GM18861 (cell line): ENCODE results near the gene NDEL1.

Experiments
- ATAC-seq: cut with Tn5 transposase; IDR thresholded peaks from one replicate; pipeline ENCODE4 v1.9.1; 2021; ENCODE audit not compliant: unreplicated experiment

Gene NDEL1

GRCh38 chr17:8500609-8501008 is 64.9 kb downstream of the NDEL1 start:
- ATAC-seq: no peak

GRCh38 chr17:8502126-8502525 is 66.4 kb downstream of the NDEL1 start:
- ATAC-seq: no peak

GRCh38 chr17:8503368-8503767 is 67.7 kb downstream of the NDEL1 start:
- ATAC-seq: no peak

- no peak for ATAC-seq
Measured at GRCh38 chr17:8503807-8504206, 68.1 kb downstream of the NDEL1 start.

DNA sequence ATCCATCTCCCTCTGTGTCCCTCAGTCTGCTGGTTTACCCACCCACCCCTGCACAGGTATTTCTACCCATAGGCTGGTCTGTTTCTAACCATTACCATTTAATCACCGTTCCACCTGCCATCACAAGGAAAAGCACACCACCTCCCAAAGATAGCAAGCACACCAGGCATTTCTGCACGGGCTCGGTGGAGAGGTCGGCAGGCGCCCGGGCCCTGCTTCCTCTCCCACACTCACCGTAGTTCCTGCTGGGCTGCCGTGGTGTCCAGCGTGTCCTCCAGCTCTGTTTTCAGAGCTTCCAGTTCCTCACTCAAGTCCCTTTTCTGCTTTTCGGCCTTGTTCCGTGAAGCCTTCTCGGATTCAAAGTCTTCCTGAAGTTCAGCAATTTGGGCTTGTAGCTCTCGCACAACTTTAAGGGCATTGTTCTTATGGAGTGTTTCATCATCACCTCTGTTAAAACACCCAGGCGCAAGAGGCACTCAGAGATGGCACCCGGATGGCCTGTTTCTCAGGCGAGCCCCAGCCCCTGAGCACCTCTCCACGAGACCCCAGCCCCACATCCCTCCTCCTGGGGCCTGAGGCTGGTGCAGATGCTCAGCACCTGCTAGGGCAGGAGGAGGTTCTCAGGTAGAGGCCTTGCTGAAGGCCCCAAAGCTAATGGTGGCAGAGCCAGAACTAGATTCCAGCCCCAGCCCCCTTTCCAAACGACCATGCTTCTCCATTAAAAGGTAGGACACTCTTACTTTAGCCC is 69.0 kb downstream of the NDEL1 start:
- no peak for ATAC-seq

DNA sequence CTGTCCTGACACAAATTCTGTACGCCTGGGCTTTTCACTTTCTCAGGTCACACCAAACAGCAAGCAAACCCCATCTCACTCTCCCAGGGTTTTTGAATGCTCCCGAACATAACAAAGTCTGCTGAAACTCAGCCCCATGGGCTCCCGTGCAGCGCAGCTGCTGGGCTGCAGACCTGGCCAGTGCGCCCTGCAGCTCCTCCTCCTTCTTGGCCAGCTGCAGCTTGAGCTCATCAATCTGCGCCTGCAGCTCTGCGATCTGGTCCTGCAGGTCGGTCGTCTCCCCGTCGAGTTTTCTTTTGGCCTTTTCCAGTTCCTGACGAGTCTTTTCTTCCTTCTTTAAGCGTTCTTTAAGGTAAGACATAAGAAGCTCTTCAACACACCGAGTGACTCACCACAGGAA is 70.5 kb downstream of the NDEL1 start:
- no peak for ATAC-seq

GRCh38 chr17:8514801-8515200 is 79.1 kb downstream of the NDEL1 start:
- ATAC-seq: no peak
